Ovary (tissue), 3 donors: Measurements from ENCODE around the gene ZMIZ1.

ENCODE experiments used
- POLR2A ChIP-seq: fragments of 450-650 bp; IDR thresholded peaks from one replicate; pipeline ENCODE4 v1.6.1; 2017; ENCODE audit warnings: antibody characterized with exemption, mild to moderate bottlenecking, moderate library complexity
- TF ChIP-seq, protein P1 (sequence below), 3 donors: fragments of 450-650 bp in 2 of 3; fragments of 200-600 bp in 1 of 3; IDR thresholded peaks; one replicate each; pipeline versions ENCODE4 v1.5.1 to v1.8.0; 2016 to 2022; ENCODE audit warnings: antibody characterized with exemption in 3 of 3, mild to moderate bottlenecking in 1 of 3
- donor health status: DM: no; HTN: no; CAD: no.

DNA sequence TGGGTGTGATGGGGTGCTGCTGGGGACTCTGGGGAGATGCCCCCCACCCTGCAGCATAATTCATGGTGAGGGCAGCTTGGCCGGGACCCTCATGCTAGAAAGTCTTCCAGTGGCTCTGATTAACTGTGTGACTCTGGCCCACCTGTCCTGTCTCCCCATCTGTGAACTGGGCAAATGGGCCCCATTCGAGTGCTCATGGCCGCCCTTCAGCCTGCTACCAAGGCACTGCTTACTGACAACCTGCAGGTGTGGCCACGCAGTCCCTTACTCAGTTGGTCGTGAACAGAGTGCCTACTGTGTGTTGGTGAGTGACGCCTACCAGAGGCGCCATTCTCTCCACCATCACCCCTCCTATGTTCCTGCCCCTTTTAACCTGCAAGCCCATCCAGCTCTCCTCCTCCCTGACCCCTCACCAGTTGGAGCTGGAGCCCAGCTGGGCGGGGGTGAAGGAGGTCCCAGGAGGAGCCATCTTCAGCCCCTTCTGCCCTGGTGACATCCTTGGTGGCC lies 109.4 kb downstream of the ZMIZ1 start:
- TF ChIP-seq, protein P1, sequence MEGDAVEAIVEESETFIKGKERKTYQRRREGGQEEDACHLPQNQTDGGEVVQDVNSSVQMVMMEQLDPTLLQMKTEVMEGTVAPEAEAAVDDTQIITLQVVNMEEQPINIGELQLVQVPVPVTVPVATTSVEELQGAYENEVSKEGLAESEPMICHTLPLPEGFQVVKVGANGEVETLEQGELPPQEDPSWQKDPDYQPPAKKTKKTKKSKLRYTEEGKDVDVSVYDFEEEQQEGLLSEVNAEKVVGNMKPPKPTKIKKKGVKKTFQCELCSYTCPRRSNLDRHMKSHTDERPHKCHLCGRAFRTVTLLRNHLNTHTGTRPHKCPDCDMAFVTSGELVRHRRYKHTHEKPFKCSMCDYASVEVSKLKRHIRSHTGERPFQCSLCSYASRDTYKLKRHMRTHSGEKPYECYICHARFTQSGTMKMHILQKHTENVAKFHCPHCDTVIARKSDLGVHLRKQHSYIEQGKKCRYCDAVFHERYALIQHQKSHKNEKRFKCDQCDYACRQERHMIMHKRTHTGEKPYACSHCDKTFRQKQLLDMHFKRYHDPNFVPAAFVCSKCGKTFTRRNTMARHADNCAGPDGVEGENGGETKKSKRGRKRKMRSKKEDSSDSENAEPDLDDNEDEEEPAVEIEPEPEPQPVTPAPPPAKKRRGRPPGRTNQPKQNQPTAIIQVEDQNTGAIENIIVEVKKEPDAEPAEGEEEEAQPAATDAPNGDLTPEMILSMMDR (IDR thresholded peaks at IDR 0.05): no peak
- TF ChIP-seq POLR2A: no peak
